HEK293T (cell line): ENCODE data around the gene AGBL4.

Experiments used
- CTCF ChIA-PET: fragments of 350-600 bp; formaldehyde crosslinking; extraction: SDS; loops from one replicate; lab custom pipeline; 2021; ENCODE audit warnings: antibody characterized with exemption, inconsistent platforms; lab: Yijun Ruan, JAX
- POLR2A ChIA-PET: fragments of 350-600 bp; formaldehyde crosslinking; extraction: SDS; loops from one replicate; lab custom pipeline; 2020; ENCODE audit warnings: antibody characterized with exemption, inconsistent platforms; lab: Yijun Ruan, JAX
- DNase-seq: peaks from one replicate; pipeline ENCODE4 v3.0.0; 2012; ENCODE audit warnings: mixed read lengths; ENCODE audit errors: extremely low spot score
- ARNT ChIP-seq: fragments of 450-650 bp; IDR thresholded peaks from 2 replicates; pipeline ENCODE4 v1.6.1; 2017; ENCODE audit warnings: mild to moderate bottlenecking
- BHLHE40 ChIP-seq: fragments of 450-650 bp; IDR thresholded peaks from 2 replicates; pipeline ENCODE4 v1.6.1; 2016; ENCODE audit warnings: mild to moderate bottlenecking, moderate library complexity, borderline replicate concordance
- CTBP1 ChIP-seq: fragments of 450-650 bp; IDR thresholded peaks from 2 replicates; pipeline ENCODE4 v1.6.1; 2016; ENCODE audit warnings: borderline replicate concordance
- ELF4 ChIP-seq: fragments of 450-650 bp; IDR thresholded peaks from 2 replicates; pipeline ENCODE4 v1.6.1; 2017; ENCODE audit warnings: antibody characterized with exemption
- FOXA1 ChIP-seq: fragments of 450-650 bp; IDR thresholded peaks from 2 replicates; pipeline ENCODE4 v1.6.1; 2016; ENCODE audit warnings: mild to moderate bottlenecking
- FOXK2 ChIP-seq: fragments of 450-650 bp; IDR thresholded peaks from 2 replicates; pipeline ENCODE4 v1.6.1; 2016; ENCODE audit warnings: mild to moderate bottlenecking
- FOXM1 ChIP-seq: fragments of 450-650 bp; IDR thresholded peaks from 2 replicates; pipeline ENCODE4 v1.6.1; 2017; ENCODE audit warnings: mild to moderate bottlenecking, borderline replicate concordance
- HDGF ChIP-seq: fragments of 450-650 bp; IDR thresholded peaks from 2 replicates; pipeline ENCODE4 v1.6.1; 2017; ENCODE audit warnings: antibody characterized with exemption, borderline replicate concordance
- L3MBTL2 ChIP-seq: fragments of 450-650 bp; conservative IDR thresholded peaks from 2 replicates; pipeline ENCODE4 v1.6.1; 2016; ENCODE audit warnings: mild to moderate bottlenecking
- LEF1 ChIP-seq: fragments of 450-650 bp; IDR thresholded peaks from 2 replicates; pipeline ENCODE4 v1.6.1; 2017; ENCODE audit warnings: mild to moderate bottlenecking, borderline replicate concordance
- NFRKB ChIP-seq: fragments of 450-650 bp; IDR thresholded peaks from 2 replicates; pipeline ENCODE4 v1.6.1; 2016; ENCODE audit warnings: mild to moderate bottlenecking, moderate library complexity
- PKNOX1 ChIP-seq: fragments of 450-650 bp; IDR thresholded peaks from 2 replicates; pipeline ENCODE4 v1.6.1; 2016
- SP1 ChIP-seq: fragments of 450-650 bp; IDR thresholded peaks from 2 replicates; pipeline ENCODE4 v1.6.1; 2017
- SUZ12 ChIP-seq: fragments of 450-650 bp; IDR thresholded peaks from 2 replicates; pipeline ENCODE4 v1.6.1; 2016; ENCODE audit warnings: mild to moderate bottlenecking
- TARDBP ChIP-seq: fragments of 450-650 bp; IDR thresholded peaks from 2 replicates; pipeline ENCODE4 v1.6.1; 2016
- ZNF384 ChIP-seq: fragments of 450-650 bp; IDR thresholded peaks from 2 replicates; pipeline ENCODE4 v1.6.1; 2016

Gene AGBL4

GRCh38 chr1:48591181-48591580, 1432.6 kb downstream of the AGBL4 start:
- no peak for DNase-seq
- TF ChIP-seq LEF1 = no peak
- TF ChIP-seq ARNT = no peak
- no peak for TF ChIP-seq HDGF
- no peak for TF ChIP-seq BHLHE40
- no peak for TF ChIP-seq SUZ12
- no peak for TF ChIP-seq NFRKB
- no peak for TF ChIP-seq FOXM1
- no peak for TF ChIP-seq SP1
- ChIA-PET POLR2A (no interaction called here), CTCF (no interaction called here)

DNA sequence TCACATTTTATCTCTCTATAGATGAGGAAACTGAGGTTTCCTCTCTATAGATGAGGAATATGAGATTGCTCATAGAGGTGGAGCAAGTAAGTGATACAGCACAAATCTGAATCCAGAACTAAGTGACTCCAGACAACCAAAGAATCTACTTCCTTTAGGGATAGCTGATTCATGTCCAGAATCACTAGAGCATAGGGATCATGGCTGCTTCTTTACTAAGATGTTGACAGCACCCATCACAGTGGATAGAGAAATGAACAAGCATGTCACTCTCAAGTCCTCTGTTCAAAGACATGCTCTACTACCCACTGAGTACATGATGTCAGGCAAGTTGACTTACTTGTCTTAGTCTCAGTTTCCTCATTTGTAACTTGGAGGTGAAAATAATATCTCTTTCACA, 1435.7 kb downstream of the AGBL4 start:
- TF ChIP-seq ELF4 = no peak
- no peak for TF ChIP-seq NFRKB
- TF ChIP-seq PKNOX1 = no peak
- no peak for TF ChIP-seq FOXK2
- TF ChIP-seq LEF1 = no peak
- no peak for TF ChIP-seq FOXA1
- TF ChIP-seq HDGF = no peak
- no peak for TF ChIP-seq BHLHE40
- ChIA-PET POLR2A (no interaction called here), CTCF (no interaction called here)
- no peak for DNase-seq

- no peak for DNase-seq
- ChIA-PET POLR2A (no interaction called here), CTCF (no interaction called here)
- no peak for TF ChIP-seq ARNT
- TF ChIP-seq CTBP1 = no peak
- no peak for TF ChIP-seq FOXK2
- no peak for TF ChIP-seq HDGF
- no peak for TF ChIP-seq SP1
- TF ChIP-seq TARDBP = no peak
- no peak for TF ChIP-seq FOXM1
- no peak for TF ChIP-seq SUZ12
- TF ChIP-seq FOXA1 = no peak
- TF ChIP-seq L3MBTL2 = no peak
- TF ChIP-seq ZNF384 = no peak
- TF ChIP-seq LEF1 = no peak
- no peak for TF ChIP-seq ELF4
These were observed 1441.3 kb downstream of the AGBL4 start for GRCh38 chr1:48582408-48582807.

GRCh38 chr1:48581270-48581669, 1442.5 kb downstream of the AGBL4 start:
- TF ChIP-seq ZNF384 (no peak), FOXA1 (no peak), PKNOX1 (no peak), HDGF (no peak), ELF4 (no peak), LEF1 (no peak), FOXK2 (no peak), NFRKB (no peak)
- CTCF ChIA-PET = no interaction called here
- POLR2A ChIA-PET = no interaction called here
- no peak for DNase-seq

GRCh38 chr1:48576565-48576964, 1447.2 kb downstream of the AGBL4 start:
- ChIA-PET POLR2A (no interaction called here), CTCF (interaction anchor here (1.2 kb wide), 1 partner anchor 101 kb away, joined by 5 read pairs; no protein-coding TSS in a partner anchor)
- TF ChIP-seq ZNF384 = no peak
- TF ChIP-seq CTBP1 = no peak
- TF ChIP-seq TARDBP = no peak
- TF ChIP-seq ELF4 = no peak
- no peak for DNase-seq

- TF ChIP-seq L3MBTL2 = no peak
- no peak for TF ChIP-seq TARDBP
- TF ChIP-seq ZNF384 = no peak
- TF ChIP-seq SP1 = no peak
- TF ChIP-seq FOXA1 = no peak
- no peak for TF ChIP-seq ARNT
- no peak for TF ChIP-seq CTBP1
- no peak for TF ChIP-seq SUZ12
- no peak for TF ChIP-seq ELF4
- TF ChIP-seq BHLHE40 = no peak
- no peak for TF ChIP-seq FOXM1
- TF ChIP-seq HDGF = no peak
- no peak for TF ChIP-seq NFRKB
- no peak for TF ChIP-seq PKNOX1
- TF ChIP-seq LEF1 = no peak
- TF ChIP-seq FOXK2 = no peak
- CTCF ChIA-PET = interaction anchor here (1.1 to 2.4 kb wide), 8 partner anchors 12 to 1776 kb away, joined by 3 to 17 read pairs (median 5); no protein-coding TSS in a partner anchor
- POLR2A ChIA-PET = no interaction called here
- DNase-seq = peak; percentile 77
These were observed 1451.0 kb downstream of the AGBL4 start for GRCh38 chr1:48572646-48573258.
